HG03025 (cell line): Measurements from ENCODE around the gene RECQL5.

Experiments used
- ATAC-seq: cut with Tn5 transposase; IDR thresholded peaks from one replicate; pipeline ENCODE4 v1.9.1; 2021; ENCODE audit warnings: mild to moderate bottlenecking, moderate library complexity; ENCODE audit not compliant: unreplicated experiment, low FRiP score

Gene RECQL5

DNA sequence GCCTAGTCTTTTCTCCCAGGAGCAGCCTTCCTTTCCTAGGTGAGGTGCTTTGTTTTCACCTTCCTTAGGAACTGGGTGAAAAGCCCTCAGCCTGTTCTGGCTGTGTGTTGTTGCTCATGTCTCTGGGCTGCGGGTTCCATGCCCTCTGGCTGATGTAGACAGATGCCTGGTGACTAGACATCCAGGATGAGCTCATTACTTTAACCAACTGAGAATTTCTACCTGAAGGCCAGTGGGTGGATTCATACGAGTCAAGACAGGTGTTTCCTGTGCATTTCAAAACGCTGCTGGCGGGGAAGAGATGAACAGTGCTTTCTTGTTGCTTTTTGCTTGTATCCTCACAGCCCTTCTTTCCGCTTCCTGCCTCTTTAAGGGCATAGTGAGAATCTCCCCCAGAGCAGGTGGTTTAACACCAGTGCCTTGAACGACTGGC is 22.5 kb upstream of the RECQL5 start:
- ATAC-seq, result no peak

DNA sequence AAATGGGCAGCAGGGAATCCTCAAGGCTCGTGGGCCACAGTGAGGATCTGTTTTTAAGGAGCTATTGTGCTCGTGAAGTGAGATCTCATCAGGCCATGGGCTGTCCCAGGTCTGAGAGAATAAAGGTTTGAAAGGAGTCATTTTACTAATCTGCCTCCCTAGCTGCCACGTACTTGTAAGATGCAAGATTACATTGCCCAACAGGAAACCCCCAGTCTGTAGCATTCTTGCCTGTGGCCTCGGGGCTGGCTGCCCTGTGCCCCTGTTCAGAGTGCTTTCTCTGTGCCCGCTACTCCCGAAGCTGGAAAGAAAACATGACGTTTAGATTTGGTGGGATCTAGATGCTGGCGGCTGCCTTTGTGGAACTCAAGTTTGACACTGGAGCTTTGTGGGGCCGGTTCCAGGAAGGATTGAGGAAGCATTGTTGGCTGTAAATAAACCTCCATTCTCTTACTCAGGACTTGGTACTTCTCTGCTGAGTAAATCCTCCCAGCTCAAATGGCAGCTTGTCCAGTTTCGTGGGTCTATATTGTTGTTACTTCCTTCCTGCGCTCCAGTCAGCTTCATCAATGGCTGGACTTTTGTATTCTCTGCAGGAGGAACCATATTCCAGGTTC is 21.4 kb upstream of the RECQL5 start:
- no peak for ATAC-seq

DNA sequence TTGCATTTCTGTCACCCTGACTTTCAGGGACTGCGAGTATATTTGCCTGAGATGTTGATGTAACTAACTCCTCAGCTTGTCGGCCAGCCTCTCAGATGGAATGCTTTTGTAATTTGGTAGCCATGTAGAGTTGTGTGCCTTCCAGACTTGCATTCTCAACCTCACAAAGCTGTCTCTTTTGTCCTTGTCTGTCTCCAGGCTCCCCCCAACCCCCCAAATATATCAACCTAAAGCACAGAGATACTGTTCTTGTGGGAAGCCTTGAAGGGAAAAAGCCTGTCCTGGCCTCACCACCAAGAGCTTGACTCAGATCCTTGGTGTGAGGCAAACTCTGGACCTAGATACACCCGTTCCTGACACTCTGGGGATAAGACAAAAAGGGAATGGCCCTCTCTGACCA is 18.5 kb upstream of the RECQL5 start:
- ATAC-seq, result no peak

DNA sequence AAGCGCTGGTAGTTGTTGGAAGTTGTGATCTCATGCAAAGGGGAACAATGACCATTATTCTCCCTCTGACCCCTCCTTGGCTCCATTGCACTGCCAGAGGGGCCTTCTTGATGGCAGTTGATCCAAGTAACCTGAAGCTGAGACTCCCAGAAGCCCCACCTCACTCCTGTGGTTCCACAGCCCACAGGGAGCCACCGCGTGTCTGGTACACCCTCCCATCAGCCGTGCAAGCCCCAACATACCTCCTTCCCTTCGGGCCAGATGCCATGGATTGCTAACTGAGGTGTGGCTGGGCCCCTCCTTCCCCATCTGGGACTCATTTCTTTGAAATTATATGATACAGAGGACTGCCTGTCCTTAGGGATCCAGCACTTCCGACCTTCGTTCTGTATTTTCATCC is 18.0 kb upstream of the RECQL5 start:
- ATAC-seq, result no peak

DNA sequence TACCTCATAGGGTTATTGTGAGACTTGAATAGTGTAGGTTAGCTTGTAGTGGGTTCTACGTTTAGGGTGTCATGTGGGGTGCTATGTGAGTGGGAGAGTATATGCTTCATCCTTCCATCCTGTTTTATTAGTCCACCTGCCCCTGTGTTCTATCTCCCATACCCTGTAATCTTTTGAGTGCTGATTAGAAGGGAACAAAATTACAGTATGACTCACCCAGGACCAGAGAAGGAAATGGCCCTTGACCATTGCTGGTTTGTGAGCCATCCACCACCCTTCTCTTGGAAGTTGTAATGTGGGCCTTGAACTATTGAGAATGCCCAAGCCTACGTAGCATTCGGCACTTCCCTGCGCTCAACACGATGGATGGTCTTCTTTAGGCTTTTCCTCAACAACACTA is 17.3 kb upstream of the RECQL5 start:
- no peak for ATAC-seq

DNA sequence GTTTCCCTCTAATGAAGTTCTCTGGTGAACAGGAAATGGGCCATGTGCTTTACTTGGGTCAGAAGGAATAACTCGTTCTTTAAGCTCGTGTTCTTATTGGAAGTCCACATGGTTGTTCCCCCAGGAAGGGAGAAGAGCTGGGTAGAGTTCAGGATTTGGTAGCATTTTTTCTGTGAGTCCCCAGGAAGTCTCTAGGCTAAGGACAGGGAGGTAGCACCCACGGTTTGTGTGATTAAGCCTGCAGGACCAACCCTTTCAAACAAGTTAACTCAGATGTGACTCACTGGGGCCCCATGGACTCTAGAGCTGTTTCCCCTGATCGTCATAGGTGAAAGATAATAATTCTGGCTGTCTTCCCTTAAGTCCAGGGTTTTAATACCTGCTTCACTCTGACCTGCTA is 16.6 kb upstream of the RECQL5 start:
- ATAC-seq, result no peak

DNA sequence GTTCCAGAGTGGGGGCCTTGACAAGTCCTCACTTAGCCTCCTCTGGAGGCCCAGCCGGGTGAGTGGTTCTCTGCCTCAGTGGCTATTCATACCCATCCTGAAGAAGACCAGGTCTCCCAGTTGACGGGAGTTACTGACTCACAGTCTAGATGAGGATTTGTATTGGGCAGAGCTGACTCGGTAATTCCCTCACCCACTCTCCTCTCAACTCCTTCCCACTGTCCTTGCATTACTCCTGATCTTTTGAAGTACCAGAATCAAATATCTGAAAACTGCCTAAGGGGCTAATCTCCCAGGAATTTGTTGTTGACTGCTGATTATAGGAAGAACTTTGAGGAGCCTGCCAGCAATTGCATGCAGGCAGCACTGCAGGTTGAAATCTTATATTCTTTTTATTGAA is 14.3 kb upstream of the RECQL5 start:
- ATAC-seq, result no peak

DNA sequence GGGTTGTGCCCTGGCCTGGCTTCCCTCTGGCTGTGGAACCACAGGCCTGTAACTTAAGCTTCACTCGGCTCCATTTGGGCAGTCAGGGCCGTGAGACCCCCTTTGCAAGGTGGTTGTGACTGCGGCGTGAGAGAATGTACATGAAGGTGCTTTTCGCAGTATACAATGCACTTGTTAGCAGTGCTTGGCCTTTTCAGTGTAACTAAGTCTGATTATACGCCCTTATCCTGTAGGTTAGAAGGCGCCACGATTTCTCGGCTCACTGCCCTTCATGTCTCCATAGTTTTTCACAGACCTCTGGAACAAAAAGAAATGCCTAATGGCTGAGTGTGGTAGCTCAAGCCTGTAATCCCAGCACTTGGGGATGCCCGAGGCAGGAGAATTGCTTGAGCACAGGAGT is 13.5 kb upstream of the RECQL5 start:
- no peak for ATAC-seq

DNA sequence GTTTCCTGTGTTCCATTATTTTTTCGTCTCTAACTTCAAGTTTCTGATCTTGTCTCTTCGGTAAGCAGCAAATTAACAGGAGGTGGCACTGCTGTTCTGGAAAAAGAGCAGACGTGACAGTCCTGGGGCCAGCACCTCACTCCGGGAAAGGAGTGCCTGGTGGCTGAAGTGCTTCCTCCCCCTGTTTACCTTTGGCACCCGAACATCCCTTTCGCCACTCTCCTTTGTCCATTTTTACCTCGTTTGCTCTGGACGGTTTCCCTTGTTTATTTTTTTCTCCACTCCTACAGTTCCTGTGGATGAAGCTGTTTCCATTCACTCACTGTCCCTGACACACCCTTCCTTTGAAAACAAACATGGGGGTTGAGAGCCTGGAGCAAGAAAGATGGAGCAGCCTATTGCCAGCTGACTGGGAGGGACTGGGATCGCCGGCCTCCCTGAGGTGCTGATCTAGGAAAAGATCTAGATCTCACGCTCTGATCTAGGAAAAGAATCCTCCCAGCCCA is 12.8 kb upstream of the RECQL5 start:
- ATAC-seq, result no peak

DNA sequence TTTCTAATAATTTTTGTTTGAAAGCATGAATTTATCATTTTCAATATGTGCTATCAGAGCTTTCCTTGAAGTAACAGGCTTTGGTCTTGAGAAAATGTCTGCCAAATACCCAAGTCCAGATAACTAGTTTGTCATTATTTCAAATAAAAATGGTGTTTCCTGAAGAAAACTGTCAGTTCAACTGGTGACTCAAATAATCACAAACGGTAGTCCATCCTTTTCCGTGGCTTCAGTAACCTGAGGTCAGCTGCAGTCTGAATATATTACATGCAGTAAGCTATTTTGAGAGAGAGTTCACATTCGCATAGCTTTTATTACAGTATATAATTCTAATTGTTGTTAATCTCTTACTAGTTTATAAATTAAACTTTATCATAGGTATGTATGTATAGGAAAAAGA is 9.5 kb upstream of the RECQL5 start:
- no peak for ATAC-seq

DNA sequence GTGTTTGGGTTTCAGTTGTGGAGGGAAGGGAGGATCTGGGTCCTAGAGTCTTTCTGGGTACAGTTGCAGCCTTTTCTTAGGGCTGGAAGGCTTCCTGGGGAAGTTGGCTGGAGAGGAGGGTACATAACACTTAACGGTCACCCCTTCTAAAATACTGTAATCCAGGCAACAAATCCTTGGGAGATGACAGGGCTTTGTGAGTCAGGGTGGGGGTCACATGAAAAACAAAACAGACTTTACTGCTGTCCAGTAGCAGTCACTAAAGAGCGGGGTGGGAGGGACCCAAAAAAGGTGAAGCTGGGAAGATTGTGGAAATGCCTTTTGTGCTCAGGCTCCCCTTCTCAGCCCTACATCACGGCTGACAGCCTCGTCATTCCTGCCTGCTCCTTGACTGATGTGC is 6.5 kb upstream of the RECQL5 start:
- no peak for ATAC-seq

DNA sequence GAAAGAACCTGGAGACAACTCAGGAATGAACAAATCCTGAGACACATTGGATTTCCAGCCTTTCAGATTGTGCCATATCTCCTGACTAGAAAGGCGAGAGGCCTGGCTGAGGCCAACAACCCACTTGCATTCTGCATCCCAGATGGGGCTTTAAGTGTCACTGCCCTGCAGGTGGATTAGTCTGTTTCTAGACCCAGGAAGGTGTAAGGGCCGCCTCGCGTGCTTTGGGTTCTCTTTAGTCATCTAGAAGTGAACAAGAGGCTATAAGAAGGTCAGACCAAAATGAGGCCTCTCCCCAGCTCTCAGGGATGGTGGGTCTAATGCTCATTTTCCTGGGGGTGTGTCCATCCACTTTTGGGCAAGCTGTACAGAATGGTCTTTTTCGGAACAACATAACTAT is 5.1 kb upstream of the RECQL5 start:
- no peak for ATAC-seq

DNA sequence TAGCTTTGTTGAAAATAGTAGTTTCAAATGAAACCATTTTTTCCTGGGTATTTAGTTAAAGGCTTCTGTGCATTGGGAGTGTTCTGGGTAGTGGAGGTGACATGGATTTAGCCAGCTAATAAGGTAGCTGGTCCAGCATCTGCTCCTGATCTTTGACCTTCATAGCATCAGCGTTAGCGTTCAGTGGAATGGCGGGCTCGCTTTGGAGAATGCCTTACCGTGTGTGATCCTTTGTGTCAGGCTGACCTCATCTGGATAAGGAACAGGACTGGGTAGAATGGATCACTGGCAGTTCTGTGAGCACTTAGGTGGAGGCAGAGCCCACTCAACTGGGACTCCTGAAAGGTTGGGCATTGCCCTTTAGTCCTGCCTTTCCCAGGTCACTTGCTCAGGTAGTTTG is 3.9 kb upstream of the RECQL5 start:
- no peak for ATAC-seq

DNA sequence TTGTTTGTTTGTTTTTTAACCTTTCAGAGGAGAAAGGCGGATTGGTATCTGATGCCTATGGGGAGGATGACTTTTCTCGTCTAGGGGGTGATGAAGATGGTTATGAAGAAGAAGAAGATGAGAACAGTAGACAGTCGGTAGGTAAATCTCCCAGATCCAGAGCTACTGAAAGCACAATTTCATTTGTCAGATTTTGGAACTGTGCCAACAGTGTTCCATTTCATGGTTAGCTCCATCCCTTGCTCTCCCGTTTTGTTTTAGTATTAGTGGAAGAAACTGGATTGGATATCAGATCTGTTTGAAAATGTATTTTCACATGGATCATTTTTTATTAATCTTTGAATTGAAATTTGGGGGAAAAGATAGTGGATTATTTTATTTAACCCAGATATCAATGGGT is 1.5 kb upstream of the RECQL5 start:
- no peak for ATAC-seq

DNA sequence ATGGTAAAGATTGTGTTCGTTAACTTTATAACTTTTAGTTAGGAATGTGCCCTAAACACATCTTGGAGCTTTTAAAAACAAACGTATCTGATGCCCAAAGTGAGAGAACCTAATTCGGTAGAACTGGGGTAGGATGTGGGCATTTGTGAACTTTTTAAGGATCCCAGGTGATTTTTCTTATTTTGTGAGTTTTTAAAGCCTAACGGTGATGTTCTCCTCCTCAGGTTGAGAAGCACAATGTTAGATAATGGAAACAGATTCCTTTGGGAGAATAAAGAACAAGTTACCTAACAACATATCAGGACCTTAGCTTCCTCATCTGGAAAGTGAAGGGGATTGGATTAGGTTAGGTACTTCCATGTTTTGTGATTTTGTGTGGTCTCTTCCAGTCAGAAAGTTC is 871 bp upstream of the RECQL5 start:
- ATAC-seq, result no peak

DNA sequence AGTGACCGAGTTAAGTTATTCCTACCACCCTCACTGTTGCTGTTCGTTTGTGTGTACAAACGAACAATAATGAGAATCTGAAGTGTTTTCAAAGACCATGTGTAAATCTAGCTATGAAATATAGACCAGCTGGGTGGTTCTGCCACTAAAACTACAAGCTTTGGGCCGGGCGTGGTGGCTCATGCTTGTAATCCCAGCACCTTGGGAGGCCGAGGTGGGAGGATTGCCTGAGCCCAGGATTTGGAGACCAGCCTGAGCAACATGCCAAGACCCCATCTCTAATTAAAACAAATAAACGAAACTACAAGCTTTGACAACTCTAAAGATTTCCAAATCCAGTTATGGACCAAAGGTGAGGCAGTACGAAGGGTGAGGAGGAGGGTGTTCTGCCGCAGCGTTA is 973 bp downstream of the RECQL5 start:
- no peak for ATAC-seq

DNA sequence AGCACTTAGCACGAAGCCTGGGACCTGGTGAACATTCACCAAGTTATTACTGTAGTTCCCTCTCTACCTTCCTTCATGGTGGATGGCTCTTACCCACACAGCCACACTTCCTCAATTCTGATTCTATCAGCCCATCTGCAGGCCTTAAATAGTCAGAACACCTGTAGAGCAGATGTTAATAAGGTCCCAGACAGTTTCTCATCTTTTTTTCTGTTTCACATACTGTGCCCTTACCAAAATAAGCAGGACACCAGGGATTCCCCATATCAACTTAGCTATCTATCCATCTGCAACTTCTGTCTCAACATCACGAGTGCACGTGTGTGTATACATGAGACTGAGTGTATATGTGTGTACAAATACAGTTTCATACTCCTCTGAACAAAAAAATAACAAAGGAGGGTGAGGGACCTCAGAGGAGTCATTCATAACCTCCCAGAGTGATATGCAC is 2.8 kb downstream of the RECQL5 start:
- peak; percentile 49 for ATAC-seq

DNA sequence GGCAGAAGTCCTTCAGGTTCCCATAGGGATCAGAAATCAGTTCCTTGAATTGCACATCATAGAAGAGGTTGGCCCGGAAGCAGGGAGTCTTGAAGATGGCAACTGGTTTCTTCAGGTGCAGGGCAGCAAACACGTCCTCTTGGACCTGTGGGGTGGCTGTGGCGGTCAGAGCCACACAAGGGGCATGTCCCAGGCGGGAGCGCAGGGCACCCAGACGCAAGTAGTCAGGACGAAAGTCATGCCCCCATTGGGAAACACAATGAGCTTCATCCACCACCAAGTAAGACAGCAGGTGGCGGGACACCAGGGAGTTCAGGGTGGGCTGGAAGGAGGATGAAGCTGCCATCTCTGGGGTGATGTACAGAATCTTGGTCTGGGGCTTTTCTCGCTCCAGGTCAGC is 4.4 kb downstream of the RECQL5 start:
- no peak for ATAC-seq

DNA sequence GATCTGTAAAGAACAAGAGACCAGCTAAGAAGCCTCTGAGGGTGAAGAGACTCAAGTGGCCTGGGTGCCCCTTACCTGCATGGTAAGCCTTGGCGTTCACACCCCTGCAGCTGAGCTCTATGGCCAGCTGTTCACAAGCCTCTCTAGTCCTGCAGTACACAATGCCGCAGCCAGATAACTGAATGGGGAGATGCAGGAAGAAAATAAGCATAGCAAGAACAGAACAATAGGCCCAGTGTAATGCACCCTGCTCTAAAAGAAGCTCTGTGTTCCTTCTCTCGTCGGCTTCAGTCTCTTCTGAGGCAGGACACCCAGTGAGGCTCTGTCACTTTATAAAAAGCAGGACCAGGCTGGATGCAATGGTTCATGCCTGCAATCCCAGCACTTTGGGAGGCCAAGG is 5.4 kb downstream of the RECQL5 start:
- ATAC-seq, result no peak

DNA sequence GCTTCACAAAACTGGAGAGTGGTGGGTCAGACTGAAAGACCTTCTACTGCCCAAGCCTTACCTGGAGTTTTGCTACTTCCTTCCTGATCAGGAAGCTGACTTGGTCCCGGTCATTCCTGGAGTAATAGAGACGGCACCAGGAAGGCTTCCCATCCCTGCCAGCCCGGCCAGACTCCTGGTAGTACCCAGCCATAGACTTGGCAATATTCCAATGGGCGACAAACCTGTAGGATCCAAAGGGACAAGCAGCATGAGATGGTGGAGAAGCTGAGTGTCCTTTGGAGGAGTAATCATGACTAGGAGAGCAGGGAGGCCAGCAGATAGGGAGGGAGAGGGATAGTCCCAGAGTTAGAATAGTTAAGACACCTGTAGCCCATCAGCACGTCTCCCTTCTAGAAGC is 8.7 kb downstream of the RECQL5 start:
- ATAC-seq, result no peak

DNA sequence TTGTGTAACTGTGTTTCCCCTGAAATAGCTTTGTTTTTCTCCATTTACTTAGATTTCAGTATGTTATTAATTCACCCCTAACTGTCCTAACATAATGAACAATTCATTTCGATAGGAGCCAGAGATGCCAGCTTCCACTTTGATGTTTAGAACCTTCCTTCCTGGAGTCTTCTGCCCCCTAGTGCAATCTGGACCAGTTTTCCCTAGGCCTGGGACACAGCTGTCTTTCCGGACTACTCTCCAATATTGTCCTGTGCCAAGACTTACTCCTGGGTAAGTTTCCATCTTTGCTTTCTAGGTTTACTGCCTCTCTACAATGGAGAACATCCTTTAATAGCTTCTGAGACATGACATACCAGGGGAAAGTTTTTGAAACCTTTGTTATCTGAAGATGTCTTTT is 12.8 kb downstream of the RECQL5 start:
- ATAC-seq, result no peak

DNA sequence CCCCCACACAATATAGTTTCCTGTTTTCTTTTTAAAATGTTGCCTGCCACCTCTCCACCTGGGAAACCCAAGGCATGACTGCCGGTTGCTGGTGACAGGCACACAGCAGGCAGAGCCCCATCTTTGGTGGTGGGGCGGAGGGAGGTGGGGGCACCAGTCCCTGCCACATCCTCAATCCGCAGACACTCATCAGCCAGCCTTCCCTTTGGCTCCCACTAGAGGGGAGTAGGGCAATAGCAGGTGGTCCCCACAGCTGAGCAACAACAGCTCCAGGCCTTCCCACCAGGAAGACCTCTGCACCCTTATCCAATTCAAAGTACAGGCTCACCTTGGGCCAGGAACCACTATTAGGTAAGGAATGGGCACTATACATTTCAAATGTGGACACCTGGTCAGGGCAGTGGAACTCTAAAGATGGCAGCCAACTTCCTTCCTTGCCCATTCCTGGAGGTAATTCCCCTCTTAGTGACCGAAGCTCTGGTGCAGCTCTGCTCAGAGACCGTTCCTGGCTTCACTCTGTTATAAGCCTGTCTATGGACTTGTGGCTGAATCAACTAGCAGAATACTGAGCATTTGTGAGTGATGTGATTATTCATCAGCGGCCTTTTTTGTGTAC is 13.9 kb downstream of the RECQL5 start:
- no peak for ATAC-seq

DNA sequence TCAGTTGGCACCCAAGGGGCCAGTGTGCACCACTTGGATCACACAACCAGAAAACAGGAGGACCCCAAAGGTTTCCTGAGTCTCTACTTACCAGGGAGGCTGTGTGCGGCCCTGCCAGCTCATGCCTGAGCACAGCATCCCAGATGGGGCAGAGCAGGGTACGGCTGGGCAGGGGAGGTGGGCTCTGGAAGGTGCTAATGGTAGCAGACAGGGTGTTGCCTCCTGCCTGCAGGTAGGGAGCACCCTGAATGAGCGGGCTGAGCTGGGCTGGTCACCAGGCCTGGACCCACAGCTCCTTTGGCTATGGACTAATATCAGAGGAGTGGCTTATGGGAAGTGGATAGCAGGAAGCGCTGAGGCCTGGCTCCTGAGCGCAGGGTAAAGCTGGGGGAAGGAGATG is 14.6 kb downstream of the RECQL5 start:
- ATAC-seq, result no peak
